ENCODE measurements around the gene ENTHD1. TPM values are rescaled to one million over a fixed set of nuclear protein-coding genes. Genes with fewer than 3 reads are reported as not detected.

Gene ENTHD1
- total RNA-seq, 2 donors from 2014 or later = not detected

DNA sequence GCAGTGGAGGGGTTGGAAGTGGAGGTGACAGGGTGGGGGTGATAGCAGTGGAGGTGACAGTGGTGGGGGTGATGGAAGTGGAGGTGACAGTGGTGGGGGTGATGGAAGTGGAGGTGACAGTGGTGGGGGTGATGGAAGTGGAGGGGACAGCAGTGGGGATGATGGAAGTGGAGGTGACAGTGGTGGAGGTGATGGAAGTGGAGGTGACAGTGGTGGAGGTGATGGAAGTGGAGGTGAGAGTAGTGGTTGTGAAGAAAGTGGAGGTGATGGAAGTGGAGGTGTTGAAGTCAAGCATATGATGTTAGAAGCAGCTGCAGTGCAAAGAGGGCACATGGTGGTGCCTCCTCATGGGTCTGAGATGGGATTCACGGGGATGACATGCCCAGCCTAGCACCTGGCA, 181.5 kb downstream of the ENTHD1 start:
- DNase-seq (no peak), ATAC-seq (no peak)
- intact Hi-C loops (cut with DNase I, micrococcal nuclease) = no loop called here

DNA sequence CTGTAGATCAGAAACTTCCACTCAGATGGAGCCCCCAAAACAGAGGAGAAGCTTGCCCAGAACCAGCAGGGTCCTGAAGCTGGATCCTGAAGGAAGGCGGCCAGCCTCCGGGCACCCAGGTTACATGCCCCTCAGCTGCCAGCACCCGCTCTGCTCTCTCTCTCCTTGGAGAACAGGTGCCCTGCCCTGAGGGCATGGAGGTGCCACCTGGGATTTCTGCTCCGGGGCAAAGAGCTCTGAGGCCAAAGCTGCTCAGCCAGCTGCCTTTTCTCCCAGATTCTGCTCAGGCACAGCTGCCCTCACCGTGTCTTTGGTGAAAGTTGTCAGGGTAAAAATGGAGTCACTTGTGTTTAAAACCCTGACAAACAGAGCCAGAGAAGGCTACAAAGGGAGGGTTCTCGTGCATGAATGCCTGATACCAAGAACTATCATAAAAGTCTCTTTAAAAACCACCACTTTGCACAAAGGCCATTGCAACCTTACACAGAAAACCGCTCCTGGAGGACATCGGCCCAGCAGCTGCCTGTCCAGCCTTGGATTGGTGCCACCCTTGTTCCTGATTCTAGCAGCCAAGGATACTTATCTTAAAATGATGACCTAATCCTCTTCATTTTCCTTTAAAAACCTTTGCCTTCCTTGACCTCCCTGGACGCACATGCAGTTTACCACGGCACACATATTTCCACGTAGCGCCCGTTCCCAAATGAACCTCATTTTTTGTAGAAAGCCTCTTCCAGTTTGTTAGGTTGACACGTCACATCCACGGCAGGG, 183.0 kb downstream of the ENTHD1 start:
- DNase-seq = no peak
- no peak for ATAC-seq
- intact Hi-C loops (cut with DNase I, micrococcal nuclease) = no loop called here

DNA sequence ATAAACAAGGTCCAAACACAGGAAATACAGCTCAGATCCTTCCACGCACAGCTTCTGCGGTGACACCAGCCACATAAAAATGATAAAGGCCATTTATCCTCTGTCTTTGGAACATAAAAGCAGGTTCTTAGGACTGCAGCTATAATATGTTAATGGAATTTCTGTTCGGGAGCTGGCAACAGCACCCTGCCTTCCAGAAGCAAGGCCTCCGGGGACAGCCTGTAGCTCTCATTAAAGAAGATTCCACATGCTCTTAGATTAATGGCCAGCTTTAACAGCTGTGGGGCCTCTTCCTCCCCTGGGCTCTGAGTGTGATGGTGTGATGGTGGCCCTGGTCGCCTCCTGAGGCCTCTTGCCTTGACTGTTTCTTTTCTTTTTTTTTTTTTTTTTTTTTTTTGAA, 185.7 kb downstream of the ENTHD1 start:
- ATAC-seq (no peak), DNase-seq (no peak)
- intact Hi-C loops (cut with DNase I, micrococcal nuclease) = no loop called here

DNA sequence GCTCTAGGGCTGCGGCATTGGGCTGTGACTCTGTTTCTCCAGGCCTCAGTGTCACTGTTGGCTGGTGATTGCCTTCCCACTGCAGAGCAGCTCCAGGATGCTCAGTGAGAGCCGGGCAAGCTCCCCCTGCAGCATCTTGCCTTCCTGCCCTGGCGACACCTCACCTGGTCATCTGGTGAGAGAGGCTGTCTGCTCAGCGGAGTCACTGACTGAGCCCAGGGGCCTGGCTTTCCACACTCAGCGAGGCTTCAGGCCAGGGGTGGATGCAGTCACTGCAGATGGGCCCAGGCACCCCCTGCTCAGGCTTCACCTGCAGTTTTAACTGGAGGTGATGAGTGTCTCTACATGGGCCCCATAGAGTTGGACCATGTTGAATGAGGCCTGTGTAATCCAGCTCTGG, 186.2 kb downstream of the ENTHD1 start:
- ATAC-seq (no peak), DNase-seq (no peak)
- intact Hi-C loops (cut with DNase I, micrococcal nuclease) = no loop called here

DNA sequence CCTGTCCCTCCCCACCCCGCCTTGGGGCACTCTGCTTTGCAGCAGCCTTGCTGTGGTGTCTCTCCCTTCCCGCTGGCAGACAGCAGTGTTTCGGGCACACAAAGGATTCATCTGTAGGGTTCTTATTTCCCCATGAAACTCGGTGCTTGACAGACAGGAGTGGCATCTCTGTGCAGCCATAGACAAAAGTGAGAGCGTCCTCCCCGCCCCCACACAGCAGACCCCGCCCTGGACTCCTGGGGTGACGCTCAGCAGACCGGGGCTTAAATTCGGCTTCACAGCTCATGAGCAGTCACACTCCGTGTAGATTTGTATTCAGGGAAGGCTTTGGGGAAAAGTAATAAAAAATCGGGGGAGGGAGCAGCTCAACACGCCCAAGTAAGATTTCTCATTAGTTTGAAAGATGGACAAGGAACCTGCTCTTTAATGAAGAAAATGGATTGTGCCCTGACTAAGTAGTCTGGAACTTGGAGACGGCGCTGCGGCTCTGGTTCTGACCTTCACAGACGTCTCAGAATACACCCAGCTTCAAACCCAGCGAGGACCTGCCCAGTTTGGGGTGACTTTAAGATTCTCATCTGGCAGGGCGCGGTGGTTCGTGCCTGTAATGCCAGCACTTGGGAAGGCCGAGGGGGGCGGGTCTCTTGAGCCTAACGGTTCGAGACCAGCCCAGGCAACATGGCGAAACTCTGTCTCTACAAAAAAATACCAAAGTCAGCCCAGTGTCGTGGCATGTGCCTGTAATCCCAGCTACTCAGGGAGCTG, 187.0 kb downstream of the ENTHD1 start:
- no peak for ATAC-seq
- intact Hi-C loops (cut with DNase I, micrococcal nuclease) = no loop called here

DNA sequence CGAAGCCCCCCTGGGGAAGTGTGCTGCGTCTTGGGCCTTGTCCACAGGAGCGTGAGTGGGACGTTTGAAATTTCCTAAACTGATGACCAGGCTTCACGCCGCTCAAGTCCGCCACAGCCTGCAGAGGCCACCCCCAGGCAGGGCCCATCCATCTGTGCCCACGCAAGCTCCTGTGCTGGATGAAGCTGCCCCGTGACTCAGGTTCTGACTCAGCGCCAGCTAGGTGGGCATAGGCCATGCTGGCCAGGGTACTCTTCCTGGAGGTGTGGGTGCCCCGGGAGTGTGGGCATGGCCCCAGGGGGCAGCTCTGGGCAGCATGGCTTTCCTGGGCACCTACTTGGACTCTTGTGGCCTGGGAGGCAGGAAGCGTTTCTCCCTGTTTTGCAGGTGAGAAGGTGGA, 188.2 kb downstream of the ENTHD1 start:
- no peak for DNase-seq
- intact Hi-C loops (cut with DNase I, micrococcal nuclease) = no loop called here
- ATAC-seq = no peak

More for the DNA sequence above, 187.0 kb downstream of the ENTHD1 start:
- DNase-seq = no peak

DNA sequence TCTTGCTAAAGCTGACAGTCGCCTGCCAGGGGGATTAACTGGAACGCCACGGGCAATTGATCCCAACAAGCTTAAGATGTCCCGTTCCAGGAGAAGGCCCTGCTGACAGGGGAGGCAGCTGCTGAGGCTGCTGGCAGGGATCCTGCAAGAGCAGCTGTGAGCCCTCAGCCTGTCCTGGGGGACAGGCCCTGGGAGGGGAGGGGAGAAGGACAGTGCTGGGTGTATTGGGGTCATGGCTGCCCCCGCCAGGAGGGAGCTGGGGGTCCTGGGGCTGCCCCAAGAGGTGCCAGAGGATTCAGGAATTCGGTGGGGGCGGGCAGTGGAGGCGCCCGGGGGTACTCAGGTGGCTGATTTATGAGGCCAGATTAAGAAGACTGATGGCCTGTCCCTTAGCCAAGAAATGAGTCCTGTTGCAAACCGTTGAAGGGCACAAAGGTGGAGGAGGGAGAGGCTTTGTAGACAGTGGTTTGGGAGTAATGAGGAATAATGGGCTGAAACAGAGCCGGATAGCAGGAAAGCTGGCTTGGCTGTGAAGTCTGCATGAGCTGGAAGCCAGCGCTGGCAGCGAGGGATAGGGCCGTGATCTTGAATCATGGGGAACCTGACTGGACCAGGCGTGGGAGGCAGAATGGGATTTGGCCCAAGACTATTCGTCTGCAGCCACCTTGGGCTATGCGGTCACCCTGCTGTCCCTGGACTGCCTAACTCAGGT, 189.5 kb downstream of the ENTHD1 start:
- ATAC-seq (no peak), DNase-seq (peak in 1 of 2 donors; percentile 35)
- intact Hi-C loops (cut with DNase I, micrococcal nuclease) = no loop called here

DNA sequence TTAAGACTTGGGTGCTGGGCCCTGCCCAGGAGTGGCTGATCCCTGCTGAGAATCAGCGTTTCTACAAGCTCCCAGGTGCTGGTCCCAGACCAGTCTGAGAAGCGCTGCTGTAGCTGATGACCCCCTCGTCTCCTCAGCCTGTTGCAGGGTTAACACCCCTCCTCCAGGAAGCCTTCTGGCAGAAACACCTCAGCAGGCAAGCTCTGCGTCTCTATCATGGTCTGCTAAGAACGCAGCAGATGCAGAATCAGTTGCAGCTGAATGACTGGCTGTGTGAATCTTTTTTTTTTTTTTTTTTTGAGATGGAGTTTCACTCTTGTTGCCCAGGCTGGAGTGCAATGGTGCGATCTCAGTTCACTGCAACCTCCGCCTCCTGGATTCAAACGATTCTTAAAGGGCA, 190.5 kb downstream of the ENTHD1 start:
- no peak for DNase-seq
- ATAC-seq = no peak
- intact Hi-C loops (cut with DNase I, micrococcal nuclease) = no loop called here

DNA sequence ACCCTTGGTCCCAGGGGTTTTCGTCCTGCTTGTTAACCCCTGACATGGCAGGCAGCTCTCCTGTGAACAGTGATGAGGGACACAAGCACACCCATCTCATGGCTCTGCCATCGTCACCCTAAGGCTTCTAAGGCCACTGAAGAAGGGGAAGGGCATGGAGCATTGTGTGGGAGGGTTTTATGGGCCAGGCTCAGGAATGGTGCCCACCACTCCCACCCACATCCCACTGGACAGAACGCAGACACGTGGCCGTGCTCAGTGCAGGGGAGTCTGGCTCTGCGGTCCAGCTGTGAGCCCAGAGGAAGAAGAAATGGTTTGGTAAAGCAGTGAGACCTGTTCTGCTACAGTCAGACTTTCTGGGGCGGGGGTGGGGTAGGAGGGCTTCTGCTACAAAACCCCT, 193.0 kb downstream of the ENTHD1 start:
- intact Hi-C loops (cut with DNase I, micrococcal nuclease) = no loop called here
- ATAC-seq = no peak
- DNase-seq = no peak

DNA sequence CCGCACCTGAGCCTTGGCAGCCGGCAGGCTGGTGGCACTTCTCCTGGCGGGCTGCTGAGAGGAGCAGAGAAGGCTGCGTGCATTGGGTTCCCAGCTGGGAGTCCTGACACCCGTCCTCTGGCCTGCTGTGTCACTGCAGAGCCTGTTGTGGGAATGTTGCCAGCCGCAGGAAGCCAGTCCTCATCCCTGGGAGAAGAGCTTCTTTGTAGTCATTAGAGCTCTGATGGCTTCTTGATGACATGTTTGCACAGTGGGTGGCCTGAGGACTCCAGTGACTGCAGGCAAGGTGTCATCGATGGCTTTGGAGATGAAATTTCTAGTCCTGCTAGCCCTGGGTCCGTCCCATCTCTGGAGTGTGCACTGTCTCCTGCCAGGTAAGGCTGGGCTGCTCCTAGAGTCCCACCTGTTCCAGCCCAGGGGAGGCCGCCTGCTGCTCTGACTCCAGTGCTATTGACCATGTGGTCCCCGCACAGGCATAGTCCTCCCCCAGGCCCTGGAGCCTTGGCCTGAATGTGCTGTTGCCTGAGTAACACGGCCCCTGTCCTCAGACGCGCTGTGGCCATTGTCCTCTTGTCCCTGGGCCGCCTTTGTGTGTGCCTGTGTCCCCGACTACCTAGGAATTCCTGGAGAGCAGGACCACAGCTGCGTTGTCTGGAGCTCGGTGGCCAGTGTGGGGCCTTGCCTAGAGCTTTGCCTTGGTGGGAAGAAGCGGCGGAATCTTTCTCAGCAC, 193.8 kb downstream of the ENTHD1 start:
- intact Hi-C loops (cut with DNase I, micrococcal nuclease) = no loop called here
- DNase-seq = no peak
- no peak for ATAC-seq

DNA sequence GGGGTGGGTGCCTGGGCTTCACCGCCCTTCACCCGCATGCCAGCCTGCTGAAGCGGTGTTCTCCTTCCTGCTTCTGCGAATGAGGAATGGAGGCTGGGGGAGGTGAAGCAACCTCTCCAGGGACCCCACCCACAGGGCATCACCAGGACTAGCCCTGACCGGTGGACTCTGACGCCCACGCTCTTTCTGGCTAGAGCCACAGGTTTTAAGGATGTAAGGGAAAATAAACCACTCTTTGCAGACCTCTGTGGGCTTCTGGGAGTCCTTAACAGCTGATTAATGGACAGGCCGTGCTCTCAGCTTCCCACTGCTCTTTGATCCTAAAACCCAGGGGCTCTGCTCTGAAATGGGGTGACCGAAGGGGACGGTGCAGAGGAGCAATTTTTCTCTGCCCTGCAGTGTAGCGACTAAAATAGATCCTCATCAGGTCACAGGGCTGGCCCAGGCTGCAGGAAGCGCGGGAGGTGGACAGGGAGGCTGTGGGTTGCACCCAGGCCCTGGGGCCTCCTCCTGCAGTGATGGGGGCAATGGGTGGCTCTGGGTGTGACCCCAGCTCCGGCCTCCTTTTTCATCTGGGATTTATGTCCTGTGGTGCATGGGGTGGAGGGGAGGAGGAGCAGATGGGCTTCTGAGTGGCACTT, 195.7 kb downstream of the ENTHD1 start:
- intact Hi-C loops (cut with DNase I, micrococcal nuclease) = no loop called here
- DNase-seq (no peak), ATAC-seq (no peak)

DNA sequence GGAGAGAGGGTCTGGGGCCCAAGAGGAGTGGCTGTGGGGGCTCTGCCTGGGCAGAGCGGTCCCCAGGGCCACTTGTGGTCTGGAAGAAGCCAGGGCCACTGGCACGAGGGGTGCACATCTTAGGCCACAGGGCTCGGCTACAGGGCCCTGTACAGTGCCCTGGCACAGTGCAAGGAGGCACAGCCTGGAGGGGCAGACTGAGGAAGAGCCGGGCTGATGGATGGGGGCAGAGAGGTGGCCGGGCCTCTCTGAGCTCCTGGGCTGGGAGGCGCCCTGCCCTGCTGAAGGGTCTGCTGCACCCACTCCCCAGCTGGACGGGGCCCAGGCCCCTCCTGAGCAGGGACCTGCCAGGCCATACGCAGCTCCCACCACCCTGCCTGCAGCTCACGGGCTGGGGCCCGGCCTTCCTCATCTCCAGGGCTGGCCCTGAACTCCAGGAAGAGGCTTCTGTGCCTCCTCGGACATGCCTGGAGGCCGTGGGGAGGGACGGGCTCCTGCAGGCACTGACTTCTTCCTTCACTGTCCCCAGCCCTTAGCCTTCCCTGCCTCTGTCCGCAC, 199.5 kb downstream of the ENTHD1 start:
- DNase-seq (no peak), ATAC-seq (no peak)
- intact Hi-C loops (cut with DNase I, micrococcal nuclease) = no loop called here

Other genes starting within 250 kb of the ENTHD1 start
- 1 to 10 TPM; 1.2 to 2.1 TPM for gene GRAP2, start 7.3 kb upstream of the ENTHD1 start, total RNA-seq
- not detected for gene TMA7B, start 66.6 kb upstream of the ENTHD1 start, total RNA-seq
- gene FAM83F, start 101.2 kb upstream of the ENTHD1 start, total RNA-seq = 10 to 100 TPM; 35.3 to 44.3 TPM